22Rv1 (cell line): ENCODE results near the gene AADAT.

Experiments used
- H3K27ac ChIP-seq: fragments of 450-650 bp; 2 replicates; pipeline ENCODE4 v1.5.1; 2017
- ZFX ChIP-seq: fragments of 450-650 bp; IDR thresholded peaks from 2 replicates; pipeline ENCODE4 v1.6.1; 2017; ENCODE audit warnings: antibody characterized with exemption, borderline replicate concordance
- TF ChIP-seq, protein P1 (sequence below): fragments of 450-650 bp; IDR thresholded peaks from 2 replicates; pipeline ENCODE4 v1.5.1; 2017; ENCODE audit warnings: mild to moderate bottlenecking

The AADAT gene

DNA sequence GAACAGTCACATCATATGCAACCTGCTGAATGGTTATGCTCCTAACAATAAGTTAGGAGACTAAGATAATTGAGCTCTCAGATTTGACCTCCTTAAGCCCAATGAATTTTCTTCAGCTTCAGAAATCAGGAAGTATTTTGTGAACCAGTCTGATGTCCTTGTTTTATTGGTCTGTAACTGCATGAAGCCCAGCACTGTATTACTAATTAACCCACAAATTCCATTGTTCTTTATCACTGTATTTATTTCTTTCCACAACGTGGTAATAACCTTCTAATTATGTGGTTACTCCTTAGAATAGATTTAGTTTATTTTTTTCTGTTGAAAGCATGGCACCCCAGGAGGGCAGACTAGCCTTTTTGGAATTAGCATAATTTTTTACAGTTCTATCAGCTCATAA, 59.6 kb downstream of the AADAT start:
- H3K27ac ChIP-seq = no peak overlapping the region
- no peak for TF ChIP-seq ZFX
- TF ChIP-seq, protein P1, sequence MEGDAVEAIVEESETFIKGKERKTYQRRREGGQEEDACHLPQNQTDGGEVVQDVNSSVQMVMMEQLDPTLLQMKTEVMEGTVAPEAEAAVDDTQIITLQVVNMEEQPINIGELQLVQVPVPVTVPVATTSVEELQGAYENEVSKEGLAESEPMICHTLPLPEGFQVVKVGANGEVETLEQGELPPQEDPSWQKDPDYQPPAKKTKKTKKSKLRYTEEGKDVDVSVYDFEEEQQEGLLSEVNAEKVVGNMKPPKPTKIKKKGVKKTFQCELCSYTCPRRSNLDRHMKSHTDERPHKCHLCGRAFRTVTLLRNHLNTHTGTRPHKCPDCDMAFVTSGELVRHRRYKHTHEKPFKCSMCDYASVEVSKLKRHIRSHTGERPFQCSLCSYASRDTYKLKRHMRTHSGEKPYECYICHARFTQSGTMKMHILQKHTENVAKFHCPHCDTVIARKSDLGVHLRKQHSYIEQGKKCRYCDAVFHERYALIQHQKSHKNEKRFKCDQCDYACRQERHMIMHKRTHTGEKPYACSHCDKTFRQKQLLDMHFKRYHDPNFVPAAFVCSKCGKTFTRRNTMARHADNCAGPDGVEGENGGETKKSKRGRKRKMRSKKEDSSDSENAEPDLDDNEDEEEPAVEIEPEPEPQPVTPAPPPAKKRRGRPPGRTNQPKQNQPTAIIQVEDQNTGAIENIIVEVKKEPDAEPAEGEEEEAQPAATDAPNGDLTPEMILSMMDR = no peak

DNA sequence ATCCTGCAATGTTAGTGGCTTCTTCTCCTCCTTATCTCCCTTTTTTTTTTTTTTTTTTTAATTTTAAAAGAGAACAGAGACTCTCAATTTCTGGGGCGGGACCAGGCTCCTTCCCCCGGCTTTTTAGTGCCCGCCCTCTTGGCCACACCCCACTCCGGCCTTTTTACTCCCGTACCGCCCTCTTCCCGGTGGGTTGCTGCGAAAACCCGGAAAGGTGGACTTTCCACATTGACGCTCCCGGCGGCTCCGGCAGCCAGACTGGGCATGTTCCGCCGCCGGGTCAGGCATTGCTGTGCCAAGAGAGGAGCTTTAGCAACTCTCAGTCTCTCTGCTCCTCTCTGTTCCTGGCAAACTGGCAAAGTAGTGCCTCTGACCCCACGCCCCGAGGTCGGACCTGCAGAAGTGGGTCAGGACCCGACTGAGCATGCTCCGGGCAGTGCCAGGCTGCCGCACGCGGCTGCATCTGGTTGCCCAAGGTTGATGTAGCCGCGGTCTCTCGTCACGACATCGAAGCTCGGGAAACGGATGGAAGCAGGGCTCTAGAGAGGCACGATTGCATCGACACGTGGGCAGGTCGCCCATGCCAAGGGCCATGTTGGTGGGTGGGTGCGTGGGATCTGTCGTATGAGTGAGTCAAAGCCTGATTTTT, 62.5 kb downstream of the AADAT start:
- H3K27ac ChIP-seq = peak overlapping the region; percentile 76
- no peak for TF ChIP-seq ZFX
- TF ChIP-seq, protein P1 = no peak

DNA sequence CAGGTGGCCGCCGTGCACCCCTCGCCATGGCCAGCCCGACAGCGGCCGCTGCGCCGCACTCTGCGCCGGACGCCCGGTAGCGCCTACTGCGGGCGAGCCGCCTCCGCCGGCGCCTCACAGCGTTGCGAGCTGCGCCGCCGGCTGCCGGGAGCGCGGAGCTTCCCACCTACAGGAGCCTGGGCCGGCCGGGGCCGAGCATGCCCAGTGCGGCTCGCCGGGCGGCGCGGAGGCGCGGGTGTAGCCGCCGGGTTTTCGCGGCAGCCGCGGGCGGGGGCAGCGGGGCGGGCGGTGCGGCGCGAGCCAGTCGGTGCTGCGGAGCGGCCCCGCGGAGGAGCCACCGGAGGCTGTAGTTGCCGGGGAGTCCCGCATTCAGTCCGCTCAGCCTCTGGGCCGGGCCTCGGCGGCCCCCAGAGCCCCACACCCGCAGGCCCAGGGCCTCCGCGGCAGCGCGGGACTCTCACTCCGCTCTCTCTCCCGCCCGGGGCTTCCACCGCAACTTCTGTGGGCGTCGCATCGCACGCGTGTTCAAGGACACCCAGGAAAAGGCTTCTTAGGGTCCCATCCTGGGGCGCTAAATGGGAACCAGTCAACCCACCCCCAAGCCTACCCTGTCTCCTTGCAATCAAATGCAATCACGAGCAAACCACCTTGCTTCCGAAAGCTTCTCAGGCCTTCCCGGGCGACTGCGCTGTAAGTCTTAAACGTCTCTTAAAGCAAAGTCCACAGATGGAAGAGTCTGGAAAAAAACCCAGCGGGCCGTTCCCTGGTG, 63.3 kb downstream of the AADAT start, which contains the start of gene MFAP3L:
Gene MFAP3L, minus strand, starts transcription at position 143 of the 769 bp plus-strand sequence. CDS start 20,518 bp downstream, outside the sequence.
- TF ChIP-seq, protein P1 = peak; percentile 27
- no peak for TF ChIP-seq ZFX

DNA sequence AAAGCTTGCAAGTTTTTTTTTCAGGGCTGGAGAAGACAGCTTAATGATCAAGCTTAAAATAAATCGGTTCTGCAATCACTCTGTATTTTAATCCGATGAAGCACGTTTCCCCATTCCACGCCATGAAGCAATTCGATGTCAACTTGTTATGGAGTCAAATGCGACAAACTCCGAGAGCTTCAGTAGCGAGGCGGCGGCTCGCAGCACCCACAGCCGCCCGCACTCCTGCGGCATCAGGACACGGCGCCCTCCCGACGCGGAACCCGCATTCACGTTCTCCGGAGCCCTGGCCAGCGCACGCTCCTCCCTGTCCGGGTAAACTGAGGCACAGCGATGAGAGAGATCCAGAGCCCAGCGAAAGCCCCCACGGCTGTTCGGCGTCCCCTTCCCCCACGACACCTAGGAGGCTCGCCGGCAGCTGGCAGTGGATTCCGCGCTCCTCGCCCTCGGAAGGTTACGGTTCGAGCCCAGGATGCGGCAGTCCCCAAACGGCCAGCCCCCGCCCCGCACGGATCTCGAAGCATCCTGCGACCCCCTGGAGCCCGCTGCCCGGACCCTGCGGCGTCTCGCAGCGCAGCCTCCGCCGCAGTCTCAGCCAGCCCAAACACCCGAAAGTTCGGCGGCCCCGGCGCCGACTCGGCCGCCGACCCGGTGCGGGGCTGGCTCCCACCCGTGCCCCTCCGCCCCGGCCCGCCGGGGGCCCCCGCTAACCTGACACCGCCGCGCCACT, 64.1 kb downstream of the AADAT start:
- peak overlapping the region; percentile 76; the same call in 1 of the 2 replicates for H3K27ac ChIP-seq
- TF ChIP-seq ZFX = no peak
- TF ChIP-seq, protein P1 = no peak

More for the DNA sequence above, 63.3 kb downstream of the AADAT start, which contains the start of gene MFAP3L:
- peak within 1 kb of the TSS; percentile 76 for H3K27ac ChIP-seq

DNA sequence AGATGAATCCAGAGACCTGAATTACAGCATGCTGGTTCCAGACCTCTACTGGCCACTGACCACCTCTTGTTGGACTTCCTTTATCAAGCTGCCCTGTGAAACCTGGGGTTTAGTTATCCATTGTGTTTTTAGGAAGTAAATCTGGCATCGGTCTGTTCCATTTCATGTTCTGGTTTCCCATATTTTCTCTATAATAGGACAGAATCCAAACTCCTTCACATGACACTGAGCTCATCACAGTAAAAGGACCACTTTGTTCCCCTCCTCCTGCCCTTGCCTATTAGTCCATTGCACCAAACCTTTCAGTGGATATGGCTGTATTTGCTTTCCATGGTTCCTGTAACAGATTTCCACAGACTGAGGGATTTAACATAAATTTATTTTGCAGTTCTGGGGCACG, 67.5 kb downstream of the AADAT start:
- no peak for TF ChIP-seq ZFX
- TF ChIP-seq, protein P1 = no peak
- H3K27ac ChIP-seq = no peak overlapping the region

DNA sequence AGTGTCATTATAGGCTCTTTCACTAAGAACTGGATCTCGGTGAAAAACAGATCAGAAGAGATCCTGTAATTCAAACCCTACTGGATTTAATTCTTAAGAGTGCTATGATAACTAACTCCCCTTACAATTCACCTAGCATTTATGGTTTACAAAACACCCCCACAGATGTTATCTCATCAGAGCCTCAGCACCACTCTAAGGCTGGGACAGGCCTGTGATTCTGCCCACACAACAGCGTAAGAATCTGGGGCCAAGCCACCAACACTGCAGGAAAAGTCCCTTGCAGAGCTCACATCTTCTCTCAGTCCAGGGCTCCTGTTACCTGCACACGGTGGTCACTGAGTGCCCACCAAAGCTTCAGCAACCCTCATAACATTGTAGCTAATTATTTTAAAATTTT, 72.5 kb downstream of the AADAT start:
- TF ChIP-seq, protein P1 = no peak
- no peak for TF ChIP-seq ZFX
- no peak overlapping the region for H3K27ac ChIP-seq
